C4-2B (cell line): Measurements from ENCODE around the gene CCNY.

Experiments used
- ZFX ChIP-seq: fragments of 450-650 bp; IDR thresholded peaks from 2 replicates; pipeline ENCODE4 v1.6.1; 2017
- TF ChIP-seq, protein P1 (sequence below): fragments of 450-650 bp; conservative IDR thresholded peaks from 2 replicates; pipeline ENCODE4 v1.5.1; 2017; ENCODE audit warnings: mild to moderate bottlenecking

- TF ChIP-seq, protein P1, sequence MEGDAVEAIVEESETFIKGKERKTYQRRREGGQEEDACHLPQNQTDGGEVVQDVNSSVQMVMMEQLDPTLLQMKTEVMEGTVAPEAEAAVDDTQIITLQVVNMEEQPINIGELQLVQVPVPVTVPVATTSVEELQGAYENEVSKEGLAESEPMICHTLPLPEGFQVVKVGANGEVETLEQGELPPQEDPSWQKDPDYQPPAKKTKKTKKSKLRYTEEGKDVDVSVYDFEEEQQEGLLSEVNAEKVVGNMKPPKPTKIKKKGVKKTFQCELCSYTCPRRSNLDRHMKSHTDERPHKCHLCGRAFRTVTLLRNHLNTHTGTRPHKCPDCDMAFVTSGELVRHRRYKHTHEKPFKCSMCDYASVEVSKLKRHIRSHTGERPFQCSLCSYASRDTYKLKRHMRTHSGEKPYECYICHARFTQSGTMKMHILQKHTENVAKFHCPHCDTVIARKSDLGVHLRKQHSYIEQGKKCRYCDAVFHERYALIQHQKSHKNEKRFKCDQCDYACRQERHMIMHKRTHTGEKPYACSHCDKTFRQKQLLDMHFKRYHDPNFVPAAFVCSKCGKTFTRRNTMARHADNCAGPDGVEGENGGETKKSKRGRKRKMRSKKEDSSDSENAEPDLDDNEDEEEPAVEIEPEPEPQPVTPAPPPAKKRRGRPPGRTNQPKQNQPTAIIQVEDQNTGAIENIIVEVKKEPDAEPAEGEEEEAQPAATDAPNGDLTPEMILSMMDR = no peak
- TF ChIP-seq ZFX = no peak
Measured at GRCh38 chr10:35594115-35595079, 258.1 kb downstream of the CCNY start.
